Keratinocyte (primary cell): ENCODE measurements around the gene KIFBP.

ENCODE experiments used
- EZH2 ChIP-seq: IDR thresholded peaks from one replicate; pipeline ENCODE4 v1.6.1; 2012; ENCODE audit warnings: inconsistent platforms, mild to moderate bottlenecking, low read length, moderate library complexity
- TF ChIP-seq, protein P1 (sequence below), 3 experiments: IDR thresholded peaks in 1 of 3; conservative IDR thresholded peaks in 1 of 3; optimal IDR thresholded peaks in 1 of 3; 2 replicates in 2 of 3; 3 replicates in 1 of 3; pipeline versions ENCODE3 to v1.5.1; 2011; ENCODE audit warnings: low read length in 3 of 3, mild to moderate bottlenecking in 3 of 3, moderate library complexity in 2 of 3, control low read depth in 1 of 3, inconsistent platforms in 1 of 3; ENCODE audit not compliant: insufficient read depth in 2 of 3; ENCODE audit errors: extremely low read depth in 1 of 3

DNA sequence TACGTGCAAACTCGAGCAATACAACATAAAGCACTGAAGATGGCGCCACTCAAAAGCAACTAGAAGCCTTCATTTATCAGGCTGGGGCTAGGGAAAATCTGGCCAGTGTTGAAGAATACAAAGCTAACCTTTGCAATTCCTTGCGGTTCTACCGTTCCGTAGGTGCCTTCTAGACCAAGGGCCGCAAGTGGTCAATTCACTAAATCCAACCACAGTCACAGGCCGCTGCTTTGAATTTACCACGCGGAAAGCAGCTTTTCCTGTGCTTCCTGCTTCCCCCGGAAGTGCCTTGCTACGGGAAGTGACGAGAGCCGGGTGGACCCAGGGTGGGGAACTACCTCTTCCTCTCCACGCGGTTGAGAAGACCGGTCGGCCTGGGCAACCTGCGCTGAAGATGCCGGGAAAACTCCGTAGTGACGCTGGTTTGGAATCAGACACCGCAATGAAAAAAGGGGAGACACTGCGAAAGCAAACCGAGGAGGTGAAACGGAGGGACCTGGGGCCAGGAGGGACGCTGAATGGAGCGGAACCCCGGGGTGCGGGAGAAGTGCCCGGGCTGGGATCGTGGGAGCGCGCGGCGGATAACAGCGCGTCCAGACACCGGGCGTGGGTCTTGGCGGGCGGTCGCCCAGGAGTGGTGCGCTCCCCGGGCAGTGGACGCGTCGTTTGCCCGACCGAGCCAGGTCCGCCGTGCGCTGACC is 32.6 kb upstream of the KIFBP start, which contains the start of gene DDX21:
- TF ChIP-seq, protein P1, sequence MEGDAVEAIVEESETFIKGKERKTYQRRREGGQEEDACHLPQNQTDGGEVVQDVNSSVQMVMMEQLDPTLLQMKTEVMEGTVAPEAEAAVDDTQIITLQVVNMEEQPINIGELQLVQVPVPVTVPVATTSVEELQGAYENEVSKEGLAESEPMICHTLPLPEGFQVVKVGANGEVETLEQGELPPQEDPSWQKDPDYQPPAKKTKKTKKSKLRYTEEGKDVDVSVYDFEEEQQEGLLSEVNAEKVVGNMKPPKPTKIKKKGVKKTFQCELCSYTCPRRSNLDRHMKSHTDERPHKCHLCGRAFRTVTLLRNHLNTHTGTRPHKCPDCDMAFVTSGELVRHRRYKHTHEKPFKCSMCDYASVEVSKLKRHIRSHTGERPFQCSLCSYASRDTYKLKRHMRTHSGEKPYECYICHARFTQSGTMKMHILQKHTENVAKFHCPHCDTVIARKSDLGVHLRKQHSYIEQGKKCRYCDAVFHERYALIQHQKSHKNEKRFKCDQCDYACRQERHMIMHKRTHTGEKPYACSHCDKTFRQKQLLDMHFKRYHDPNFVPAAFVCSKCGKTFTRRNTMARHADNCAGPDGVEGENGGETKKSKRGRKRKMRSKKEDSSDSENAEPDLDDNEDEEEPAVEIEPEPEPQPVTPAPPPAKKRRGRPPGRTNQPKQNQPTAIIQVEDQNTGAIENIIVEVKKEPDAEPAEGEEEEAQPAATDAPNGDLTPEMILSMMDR (optimal IDR thresholded peaks at IDR 0.05 in 1 of 3, IDR thresholded peaks at IDR 0.05 in 1 of 3, conservative IDR thresholded peaks at IDR 0.05 in 1 of 3; ENCODE audit: extremely low read depth in 1 of 3, insufficient read depth in 2 of 3, low read length in 3 of 3), result peak; percentile 63 to 81 (median 65)
- TF ChIP-seq EZH2, result no peak
